HL-60/S4 (cell line): ENCODE measurements around the gene ABI2.
"Not testable (repeated sequence)": the region's sequence is repeated elsewhere in the genome, so short reads cannot be mapped to it uniquely, and the experiment has no call there.

Experiments
- in situ Hi-C: fragments of 300-500 bp; cut with MboI; formaldehyde crosslinking; loops from 2 replicates; pipeline ENCODE4 v1.14.3; 2022; ENCODE audit warnings: low sequenced_read_pairs

ABI2 gene

DNA sequence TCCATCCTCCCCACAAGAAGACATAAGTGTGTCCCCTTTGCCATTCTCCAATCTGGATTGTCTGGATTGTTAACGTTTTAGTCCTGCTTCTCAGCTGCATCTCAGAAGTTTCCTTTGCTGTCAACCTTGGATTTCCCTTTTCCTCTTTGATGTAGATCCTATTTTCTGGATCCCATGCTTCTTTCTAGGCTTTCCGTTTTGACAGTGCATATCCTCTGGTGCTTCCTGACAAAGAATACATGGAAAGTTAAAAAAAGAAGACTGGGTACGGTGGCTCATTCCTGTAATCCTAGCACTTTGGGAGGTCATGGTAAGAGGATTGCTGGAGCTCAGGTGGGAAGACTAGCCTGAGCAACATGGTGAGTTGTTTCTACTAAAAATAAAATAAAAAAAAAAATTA, 26.8 kb downstream of the ABI2 start:
- in situ Hi-C loops: no loop called here

DNA sequence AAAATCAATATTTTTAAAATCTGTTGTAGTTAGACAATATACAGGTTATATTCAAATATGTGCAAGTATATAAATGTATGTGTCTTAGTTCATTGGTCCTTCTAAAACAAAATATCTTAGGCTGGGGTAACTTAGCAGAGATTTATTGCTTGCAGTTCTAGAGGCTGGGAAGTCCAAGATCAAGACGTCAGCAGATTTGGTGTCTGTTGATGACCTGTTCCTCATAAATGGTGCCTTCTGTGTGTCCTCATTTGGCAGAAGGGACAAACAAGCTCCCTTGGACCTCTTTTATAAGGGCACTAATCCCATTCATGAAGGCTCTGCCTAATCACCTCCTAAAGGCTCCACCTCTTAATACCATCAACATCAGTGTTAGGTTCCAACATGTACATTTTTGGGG, 31.3 kb downstream of the ABI2 start:
- in situ Hi-C loops: no loop called here

- in situ Hi-C loops: no loop called here
These were observed 32.7 kb downstream of the ABI2 start for GRCh38 chr2:203360833-203361430.

GRCh38 chr2:203361495-203361894, 33.3 kb downstream of the ABI2 start:
- in situ Hi-C loops: no loop called here

DNA sequence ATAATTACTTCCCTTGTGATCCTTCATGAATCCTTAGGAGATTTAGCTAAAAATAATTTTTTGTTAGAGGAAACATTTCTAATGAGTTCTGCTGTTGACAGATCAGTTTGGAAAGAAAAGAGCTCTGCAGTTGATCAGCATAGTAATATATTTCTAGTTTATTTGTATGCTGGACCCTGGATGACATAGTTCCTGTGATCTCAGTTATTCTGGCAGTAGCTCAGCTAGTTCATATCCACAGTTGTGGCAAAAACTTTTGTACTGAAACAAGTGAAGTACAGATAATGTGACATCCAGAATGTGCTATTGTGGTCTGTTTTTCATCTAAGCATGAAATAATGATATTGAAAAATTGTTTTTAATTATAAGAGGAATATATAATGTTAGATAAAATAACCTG, 33.7 kb downstream of the ABI2 start:
- in situ Hi-C loops: no loop called here

GRCh38 chr2:203366639-203367466, 38.7 kb downstream of the ABI2 start:
- in situ Hi-C loops: no loop called here

GRCh38 chr2:203372706-203373105, 44.5 kb downstream of the ABI2 start:
- in situ Hi-C loops: not testable (repeated sequence)

DNA sequence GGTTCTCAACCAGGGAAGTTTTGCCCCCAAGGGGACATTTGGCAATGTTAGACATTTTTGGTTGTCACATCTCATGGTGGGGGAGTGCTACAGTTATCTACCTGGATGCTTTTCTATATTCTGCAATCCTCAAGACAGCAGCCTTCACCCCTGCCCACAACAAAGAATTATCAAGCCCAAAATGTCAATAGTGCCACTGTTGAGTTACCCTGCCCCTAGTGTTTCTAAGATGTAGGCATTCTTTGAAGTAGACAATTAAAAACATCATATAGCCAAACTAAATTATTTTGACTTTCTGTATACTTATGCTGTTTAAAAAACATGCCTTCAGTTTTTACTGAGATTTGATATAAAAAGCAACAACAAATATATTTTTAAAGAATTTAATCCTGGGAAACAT, 48.0 kb downstream of the ABI2 start:
- in situ Hi-C loops: no loop called here

GRCh38 chr2:203379156-203379555, 51.0 kb downstream of the ABI2 start:
- in situ Hi-C loops: no loop called here

DNA sequence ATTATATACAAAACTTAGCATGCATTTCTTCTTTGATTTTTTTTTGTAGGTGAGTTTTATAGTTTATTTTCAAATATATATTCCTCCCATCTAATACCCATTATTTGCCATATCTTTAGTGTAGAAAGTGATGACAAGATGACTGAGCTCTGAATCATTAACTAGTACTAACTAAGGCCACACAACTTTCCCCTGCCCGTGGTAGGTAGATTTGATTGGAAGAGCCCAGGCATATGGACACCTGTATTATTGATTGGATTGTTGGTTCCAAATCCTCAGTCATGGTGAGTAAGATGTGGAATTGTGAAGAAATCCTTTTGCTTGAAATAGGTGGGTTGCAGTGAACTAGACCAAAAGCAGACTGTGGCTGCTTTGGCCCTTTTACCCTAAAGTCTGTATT, 54.8 kb downstream of the ABI2 start:
- in situ Hi-C loops: no loop called here

GRCh38 chr2:203388153-203388552, 60.0 kb downstream of the ABI2 start:
- in situ Hi-C loops: not testable (repeated sequence)

GRCh38 chr2:203394519-203395227, 66.5 kb downstream of the ABI2 start:
- in situ Hi-C loops: no loop called here

DNA sequence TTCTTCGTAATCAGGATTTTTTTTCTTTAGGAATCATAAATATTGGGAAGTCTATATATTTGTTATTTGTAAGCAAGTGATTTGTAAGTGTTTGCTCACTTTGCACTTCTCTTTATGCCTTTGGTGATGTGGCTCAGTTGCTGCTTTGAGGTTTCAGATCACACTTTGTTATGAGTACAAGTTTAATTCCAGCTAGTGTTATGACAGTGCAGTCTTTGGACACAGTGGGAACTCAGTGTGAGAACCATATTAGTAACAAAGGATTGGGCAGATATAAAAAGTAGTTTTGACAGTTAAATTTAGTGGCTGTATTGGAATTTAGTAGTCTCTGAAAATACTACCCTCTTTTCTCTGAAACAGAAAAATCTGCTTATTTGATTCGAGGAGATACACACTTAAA, 67.7 kb downstream of the ABI2 start:
- in situ Hi-C loops: no loop called here

DNA sequence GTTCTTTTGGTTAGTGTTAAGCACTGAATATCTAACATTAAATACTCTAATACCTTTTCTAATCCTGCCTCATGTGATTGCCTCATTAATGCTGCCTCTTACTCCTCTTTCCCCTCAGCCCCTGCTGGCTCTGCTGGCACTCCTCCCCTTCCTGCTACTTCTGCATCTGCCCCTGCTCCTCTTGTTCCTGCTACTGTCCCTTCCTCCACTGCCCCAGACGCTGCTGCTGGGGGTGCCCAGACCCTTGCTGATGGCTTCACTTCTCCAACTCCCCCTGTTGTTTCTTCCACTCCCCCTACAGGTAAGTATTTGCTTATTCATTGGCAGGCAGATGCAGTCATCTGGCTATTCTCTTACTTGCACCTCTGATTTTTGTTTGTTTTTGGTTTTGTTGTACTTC, 68.5 kb downstream of the ABI2 start:
- in situ Hi-C loops: no loop called here

DNA sequence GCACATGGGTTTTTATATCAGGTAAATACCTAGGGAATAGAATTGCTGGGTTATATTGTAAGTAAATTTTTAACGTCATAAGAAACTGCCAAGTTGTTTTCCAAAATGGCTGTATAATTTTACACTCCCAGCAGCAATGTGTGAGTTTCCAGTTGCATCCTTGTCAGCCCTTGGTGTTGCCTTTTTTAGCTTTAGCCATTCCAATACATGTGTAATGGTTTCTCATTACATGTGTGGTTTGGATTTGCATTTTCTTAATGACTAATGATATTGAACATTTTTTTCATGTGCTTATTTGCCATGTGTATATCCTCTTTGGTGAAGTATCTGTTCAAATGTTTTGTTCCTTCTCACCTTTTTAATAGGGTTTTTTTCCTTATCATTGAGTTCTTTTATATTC, 70.8 kb downstream of the ABI2 start:
- in situ Hi-C loops: no loop called here

- in situ Hi-C loops: no loop called here
These were observed 72.8 kb downstream of the ABI2 start for GRCh38 chr2:203400805-203401585.

DNA sequence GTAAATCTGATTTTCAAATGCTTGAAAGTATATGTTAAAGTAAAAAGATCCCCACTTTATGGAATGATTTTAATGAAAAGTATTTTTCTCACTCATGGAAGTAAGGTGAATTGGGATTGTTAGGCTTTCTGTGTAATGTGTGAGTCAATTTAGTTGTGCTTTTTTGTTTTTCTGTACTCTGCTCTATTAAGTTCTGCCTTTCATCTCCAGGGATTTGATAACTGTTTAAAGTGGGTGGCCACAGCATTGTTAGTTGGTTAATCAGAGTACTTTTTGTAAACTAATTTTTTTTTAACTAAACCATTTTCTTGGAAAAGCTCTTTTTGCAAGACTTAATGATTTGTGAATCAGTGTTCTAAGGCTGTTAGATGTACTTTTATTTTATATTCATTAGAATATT, 76.8 kb downstream of the ABI2 start:
- in situ Hi-C loops: no loop called here

DNA sequence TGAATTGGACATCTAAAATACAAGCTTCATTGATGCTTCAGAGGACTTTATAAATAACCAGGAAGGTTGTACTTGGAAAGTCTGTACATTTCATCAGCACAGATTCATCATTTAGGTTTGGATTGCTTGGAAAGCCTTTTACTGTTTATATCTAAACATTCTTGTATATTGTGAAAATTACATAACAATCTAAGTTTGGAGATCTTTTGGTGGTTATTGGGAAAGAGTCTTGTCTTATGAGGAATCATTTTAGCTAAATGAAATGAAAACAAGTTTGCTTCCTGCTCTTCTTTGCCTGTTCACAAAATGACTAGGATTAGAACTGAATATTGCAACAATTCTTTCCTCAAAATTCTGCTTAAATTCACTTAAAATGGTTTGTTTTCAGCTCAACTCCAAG, 79.3 kb downstream of the ABI2 start:
- in situ Hi-C loops: no loop called here

- in situ Hi-C loops: no loop called here
These were observed 84.5 kb downstream of the ABI2 start for GRCh38 chr2:203412546-203413331.

- in situ Hi-C loops: no loop called here
These were observed 85.6 kb downstream of the ABI2 start for GRCh38 chr2:203413796-203414195.
